Superior temporal gyrus (tissue), 1 donor: ENCODE data around the gene FAM219A.
A peak's percentile ranks its signal among the peaks of the same experiment; 100 is the strongest.

Source experiments
- DNase-seq: peaks from one replicate; pipeline ENCODE4 v3.0.0-alpha.2; 2016; ENCODE audit errors: extremely low spot score

The FAM219A gene

GRCh38 chr9:34458013-34458958, at the start of gene FAM219A, which contains the start of gene DNAI1:
FAM219A (minus strand) TSS chr9:34458570; CDS start chr9:34458263, 307 bp downstream.
DNAI1 (plus strand) TSS chr9:34458805; CDS start chr9:34459006, 201 bp downstream.
- DNase-seq: peak; percentile 98

- no peak for DNase-seq
These were observed 49.6 kb upstream of the FAM219A start for GRCh38 chr9:34507966-34508365.

- no peak for DNase-seq
These were observed 49.2 kb upstream of the FAM219A start for GRCh38 chr9:34507556-34507955.

- no peak for DNase-seq
These were observed 48.3 kb upstream of the FAM219A start for GRCh38 chr9:34506623-34507022.

GRCh38 chr9:34505370-34506120, 47.2 kb upstream of the FAM219A start:
- DNase-seq: no peak

GRCh38 chr9:34503406-34503805, 45.0 kb upstream of the FAM219A start:
- no peak for DNase-seq

GRCh38 chr9:34502891-34503290, 44.5 kb upstream of the FAM219A start:
- DNase-seq: peak; percentile 48

GRCh38 chr9:34502471-34502870, 44.1 kb upstream of the FAM219A start:
- DNase-seq: no peak

- peak; percentile 99 for DNase-seq
These were observed 43.6 kb upstream of the FAM219A start for GRCh38 chr9:34501889-34502425.

GRCh38 chr9:34501372-34501771, 43.0 kb upstream of the FAM219A start:
- DNase-seq: no peak

GRCh38 chr9:34500623-34501267, 42.4 kb upstream of the FAM219A start:
- DNase-seq: peak; percentile 86

GRCh38 chr9:34499076-34499475, 40.7 kb upstream of the FAM219A start:
- DNase-seq: no peak

- peak; percentile 18 for DNase-seq
These were observed 40.2 kb upstream of the FAM219A start for GRCh38 chr9:34498553-34498952.

- no peak for DNase-seq
These were observed 37.9 kb upstream of the FAM219A start for GRCh38 chr9:34496149-34496712.

GRCh38 chr9:34493972-34494535, 35.7 kb upstream of the FAM219A start:
- no peak for DNase-seq

GRCh38 chr9:34492051-34492450, 33.7 kb upstream of the FAM219A start:
- no peak for DNase-seq

- no peak for DNase-seq
These were observed 33.2 kb upstream of the FAM219A start for GRCh38 chr9:34491596-34491995.

GRCh38 chr9:34490760-34491159, 32.4 kb upstream of the FAM219A start:
- no peak for DNase-seq

- DNase-seq: no peak
These were observed 32.0 kb upstream of the FAM219A start for GRCh38 chr9:34490360-34490759.

- DNase-seq: no peak
These were observed 28.2 kb upstream of the FAM219A start for GRCh38 chr9:34486572-34486971.

GRCh38 chr9:34485822-34486221, 27.5 kb upstream of the FAM219A start:
- no peak for DNase-seq
